Activated naive CD4-positive, alpha-beta T cell (primary cell): ENCODE results near the gene GPR26.

Experiments
- DNase-seq, 4 experiments: peaks; one replicate each; lab custom pipeline; 2025; lab: John Stamatoyannopoulos, UW

Gene GPR26

GRCh38 chr10:123645615-123646014 lies 20.5 kb upstream of the GPR26 start:
- no peak for DNase-seq

GRCh38 chr10:123648595-123648994 lies 17.6 kb upstream of the GPR26 start:
- no peak for DNase-seq

DNA sequence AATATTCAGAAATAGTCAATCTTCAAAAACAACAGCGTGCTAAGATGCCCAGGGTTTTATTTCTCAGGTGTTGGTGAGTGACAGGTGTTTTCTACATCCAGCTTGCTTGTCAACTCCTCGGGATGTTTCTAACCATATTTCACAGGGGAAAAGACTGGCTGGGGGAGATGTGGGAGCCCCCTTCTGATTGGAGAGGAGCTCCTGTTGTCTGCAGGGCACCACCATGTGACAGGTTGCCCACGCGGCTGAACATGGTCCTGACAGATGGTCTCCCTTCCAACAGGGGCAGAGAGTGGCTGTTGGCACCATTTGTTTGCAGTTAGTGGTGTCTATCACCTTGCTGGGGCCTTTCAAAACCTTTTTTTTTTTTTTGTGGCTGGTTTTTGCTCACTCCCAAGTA lies 16.5 kb upstream of the GPR26 start:
- no peak for DNase-seq

DNA sequence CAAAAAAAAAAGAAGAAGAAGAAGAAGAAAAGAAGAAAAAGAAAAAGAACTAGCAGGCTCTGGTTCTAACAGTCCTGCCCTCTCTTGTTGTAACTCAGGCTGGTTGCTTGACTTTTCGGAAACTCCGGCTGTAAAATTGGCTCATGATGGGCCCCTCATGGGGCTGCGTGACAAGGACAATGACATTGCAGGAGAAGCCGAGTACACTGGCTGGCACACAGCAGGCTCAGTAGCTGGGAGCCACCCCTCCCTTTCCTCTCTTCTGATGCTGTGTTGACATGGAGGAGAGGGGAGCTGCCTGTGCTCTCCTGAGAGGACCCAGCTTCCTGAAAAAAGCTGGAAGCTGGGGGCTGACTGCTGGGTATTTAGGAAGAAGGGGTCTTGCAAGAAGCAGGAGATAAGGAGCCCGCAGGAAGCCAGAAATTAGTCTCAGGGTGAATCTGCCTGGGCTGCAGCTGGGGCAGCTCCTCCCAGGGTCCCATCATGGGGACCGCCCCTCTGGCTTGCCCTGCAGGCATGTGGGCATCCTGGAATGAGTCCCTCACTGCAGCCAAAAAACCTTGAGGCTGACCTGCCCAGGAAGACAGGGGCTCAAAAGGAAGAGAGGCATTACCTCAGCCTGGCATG lies 14.6 kb upstream of the GPR26 start:
- no peak for DNase-seq

GRCh38 chr10:123655751-123656150 lies 10.4 kb upstream of the GPR26 start:
- DNase-seq: no peak

DNA sequence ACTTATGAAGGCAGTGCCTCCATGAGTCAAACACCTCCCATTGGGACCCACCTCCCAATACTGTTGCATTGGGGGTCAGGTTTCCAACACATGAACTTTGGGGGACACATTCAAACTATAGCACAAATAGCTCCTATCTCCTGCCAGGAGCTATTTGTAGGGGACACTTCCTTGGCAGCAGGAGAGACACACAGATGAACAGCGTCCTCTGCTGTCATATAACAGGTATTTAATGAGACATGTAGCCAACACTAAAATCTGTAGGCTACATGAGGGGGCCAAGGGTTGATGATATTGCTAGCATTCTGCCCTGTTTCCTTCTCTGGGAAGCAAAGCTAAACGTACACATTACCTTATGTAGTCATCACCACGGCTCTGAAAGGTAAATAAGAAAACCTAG lies 2.6 kb upstream of the GPR26 start:
- DNase-seq: no peak

DNA sequence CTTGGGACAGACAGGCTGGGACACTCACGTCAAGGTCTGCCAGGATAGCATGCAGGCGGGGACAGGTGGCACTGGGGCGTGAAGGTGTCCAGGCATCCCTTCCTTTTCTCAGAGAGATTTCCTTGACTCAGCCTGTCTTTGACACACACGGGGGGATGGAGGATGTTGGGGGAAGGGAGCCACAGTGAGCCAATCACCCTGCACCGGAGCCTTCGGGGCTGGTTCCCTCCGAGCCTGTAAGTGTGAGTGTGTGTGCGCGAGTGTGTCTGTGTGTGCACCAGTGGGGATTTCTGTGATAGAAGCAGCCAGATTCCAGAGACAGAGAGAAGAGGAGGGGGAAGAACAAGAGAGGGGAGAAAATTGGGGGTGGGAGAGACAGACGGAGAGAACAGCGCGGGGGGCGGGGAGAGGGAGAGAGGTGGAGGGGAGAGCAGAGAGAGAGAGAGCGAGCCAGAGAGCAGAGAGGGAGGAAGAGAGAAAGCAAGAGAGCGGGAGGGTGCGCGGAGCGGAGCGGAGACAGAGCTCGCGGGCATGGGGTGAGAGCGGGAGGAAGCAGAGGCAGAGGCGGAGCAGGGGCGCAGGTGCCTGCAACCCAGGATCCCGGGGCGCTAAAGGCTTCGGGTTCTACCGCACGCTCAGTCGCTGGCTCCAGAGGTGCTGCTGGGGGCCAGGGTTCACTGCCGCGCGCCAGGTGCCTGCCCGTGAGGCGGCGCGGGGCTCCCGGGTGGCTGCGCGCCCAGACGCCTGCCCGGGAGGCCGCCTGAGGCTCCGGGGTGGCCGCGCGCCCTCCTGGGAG lies 466 bp upstream of the GPR26 start:
- no peak for DNase-seq

- no peak for DNase-seq
These were observed 3.7 kb downstream of the GPR26 start for GRCh38 chr10:123669886-123670285.

- no peak for DNase-seq
These were observed 7.0 kb downstream of the GPR26 start for GRCh38 chr10:123673198-123673597.

- DNase-seq: no peak
These were observed 8.6 kb downstream of the GPR26 start for GRCh38 chr10:123674741-123675140.

- DNase-seq: no peak
These were observed 9.7 kb downstream of the GPR26 start for GRCh38 chr10:123675811-123676210.

GRCh38 chr10:123677556-123677955 lies 11.4 kb downstream of the GPR26 start:
- DNase-seq: no peak

- no peak for DNase-seq
These were observed 12.2 kb downstream of the GPR26 start for GRCh38 chr10:123678376-123678775.

DNA sequence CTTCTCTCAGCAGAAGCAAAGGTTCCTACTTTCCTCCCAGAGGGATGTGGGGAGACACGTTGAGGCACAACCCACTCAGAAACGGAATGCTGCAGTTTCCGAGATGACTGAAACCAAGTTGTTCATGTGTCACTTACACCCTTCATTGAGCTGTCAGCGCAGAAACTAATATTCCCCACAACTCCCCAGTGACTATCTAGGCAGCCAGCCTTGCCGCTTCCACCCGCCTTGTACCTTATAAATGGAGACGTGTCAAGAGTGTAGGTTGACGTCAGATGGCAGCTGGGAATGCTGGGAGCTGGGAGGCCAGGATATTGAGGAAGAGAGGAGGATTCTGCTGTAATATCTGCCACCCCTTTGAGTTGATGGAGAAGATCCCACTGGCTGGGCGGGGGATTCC lies 15.1 kb downstream of the GPR26 start:
- no peak for DNase-seq

DNA sequence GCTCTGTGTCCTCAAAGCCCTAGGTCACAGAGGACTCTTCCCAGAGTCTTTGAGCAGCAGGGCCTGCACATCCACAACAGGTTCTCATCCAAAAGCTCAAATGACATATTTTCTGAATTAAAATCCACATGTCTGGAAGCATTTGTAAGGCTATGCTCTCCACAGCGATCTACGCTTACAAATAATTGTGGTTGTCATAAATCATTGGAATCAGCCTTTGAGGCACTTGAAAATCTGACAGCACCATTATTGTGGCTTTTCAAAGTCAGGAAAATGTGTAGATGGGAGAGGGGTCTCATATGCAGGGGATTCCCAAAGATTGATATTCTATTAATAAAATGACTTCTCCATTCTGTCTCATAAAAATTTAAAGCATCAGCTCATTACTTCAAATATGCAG lies 16.3 kb downstream of the GPR26 start:
- DNase-seq: no peak

- DNase-seq: no peak
These were observed 17.3 kb downstream of the GPR26 start for GRCh38 chr10:123683459-123683858.

DNA sequence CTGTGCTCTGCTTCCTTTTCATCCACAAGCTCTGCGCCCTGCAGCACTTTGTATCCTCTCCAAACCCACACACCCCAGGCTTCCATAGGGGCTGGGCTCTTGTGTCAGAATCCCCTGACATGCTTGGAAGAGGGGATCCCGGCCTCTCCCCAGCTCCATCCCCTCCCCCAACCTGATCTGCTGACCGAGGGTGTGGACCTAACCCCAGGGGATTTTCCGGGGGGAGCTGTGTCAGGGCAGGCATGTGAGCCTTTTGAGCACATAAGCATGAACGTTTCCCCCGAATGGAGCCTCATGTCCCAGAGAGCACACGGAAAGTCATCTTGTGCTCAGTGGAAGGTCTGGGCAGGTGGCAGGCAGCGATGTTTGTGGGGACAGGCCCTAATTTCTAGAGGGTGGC lies 17.7 kb downstream of the GPR26 start:
- no peak for DNase-seq

GRCh38 chr10:123685260-123685659 lies 19.1 kb downstream of the GPR26 start:
- DNase-seq: no peak

DNA sequence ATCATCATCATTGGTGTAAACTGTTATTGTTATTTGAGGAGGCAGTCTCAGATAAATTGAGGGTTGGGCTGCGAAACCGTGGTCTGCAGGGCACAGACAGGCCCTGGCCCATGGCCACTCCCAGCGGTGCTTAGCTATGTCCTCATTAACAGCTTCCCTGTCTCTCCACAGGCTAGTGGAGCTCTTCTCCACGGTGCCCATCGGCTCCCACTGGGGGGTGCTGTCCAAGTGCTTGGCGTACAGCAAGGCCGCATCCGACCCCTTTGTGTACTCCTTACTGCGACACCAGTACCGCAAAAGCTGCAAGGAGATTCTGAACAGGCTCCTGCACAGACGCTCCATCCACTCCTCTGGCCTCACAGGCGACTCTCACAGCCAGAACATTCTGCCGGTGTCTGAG lies 21.6 kb downstream of the GPR26 start:
- no peak for DNase-seq

GRCh38 chr10:123689880-123690279 lies 23.7 kb downstream of the GPR26 start:
- DNase-seq: no peak

- DNase-seq: no peak
These were observed 37.1 kb downstream of the GPR26 start for GRCh38 chr10:123703195-123703790.

- no peak for DNase-seq
These were observed 37.9 kb downstream of the GPR26 start for GRCh38 chr10:123704076-123704475.

DNA sequence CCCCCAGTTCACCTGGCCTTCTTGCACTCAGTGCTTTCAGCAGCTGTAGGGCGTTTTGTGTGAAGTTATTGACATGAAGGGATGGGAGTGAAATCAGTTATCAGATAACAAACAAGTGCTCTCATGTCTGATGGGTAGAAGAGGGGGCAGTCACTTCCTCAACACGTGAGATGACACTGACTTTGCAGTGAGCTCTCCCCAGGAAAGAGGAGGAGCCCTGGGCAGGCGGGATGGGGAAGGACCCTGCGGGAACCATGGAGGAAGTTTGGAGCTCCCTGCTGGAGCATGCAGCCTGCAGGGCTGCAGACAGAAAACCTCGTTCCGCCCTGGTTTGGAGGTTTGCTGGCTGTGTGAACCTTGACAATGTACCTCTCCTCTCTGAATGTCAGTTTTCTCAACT lies 38.7 kb downstream of the GPR26 start:
- no peak for DNase-seq
